H9 (cell line): Measurements from ENCODE around the gene ZC3H10. TPM values are rescaled to one million over a fixed set of nuclear protein-coding genes. Genes with fewer than 3 reads are reported as not detected.

Experiments used
- DNase-seq: peaks from one replicate; pipeline ENCODE4 v3.0.0-alpha.2; 2017
- H2AFZ ChIP-seq: one replicate; pipeline ENCODE4 v1.6.1; 2013; ENCODE audit warnings: mild to moderate bottlenecking, low read length, control low read depth, moderate library complexity
- H2AK5ac ChIP-seq: 2 replicates; pipeline ENCODE4 v1.6.1; 2013; ENCODE audit warnings: low read length, control low read depth, mixed read lengths; ENCODE audit not compliant: insufficient read length
- H2BK120ac ChIP-seq: one replicate; pipeline ENCODE4 v1.6.1; 2013; ENCODE audit warnings: low read depth, mild to moderate bottlenecking, low read length, control low read depth, inconsistent platforms; ENCODE audit not compliant: poor library complexity, severe bottlenecking
- H2BK12ac ChIP-seq: 2 replicates; pipeline ENCODE4 v1.6.1; 2013; ENCODE audit warnings: low read length, control low read depth, mixed read lengths, low read depth; ENCODE audit not compliant: insufficient read length
- H2BK15ac ChIP-seq: 2 replicates; pipeline ENCODE4 v1.6.1; 2013; ENCODE audit warnings: low read depth, low read length, control low read depth
- H2BK20ac ChIP-seq: one replicate; pipeline ENCODE4 v1.6.1; 2013; ENCODE audit warnings: low read depth, mild to moderate bottlenecking, low read length, control low read depth, inconsistent platforms; ENCODE audit not compliant: poor library complexity, severe bottlenecking
- H2BK5ac ChIP-seq: 2 replicates; pipeline ENCODE4 v1.6.1; 2013; ENCODE audit warnings: low read length, control low read depth, mixed read lengths; ENCODE audit not compliant: insufficient read length
- H3K14ac ChIP-seq: 2 replicates; pipeline ENCODE4 v1.6.1; 2013; ENCODE audit warnings: low read length, control low read depth; ENCODE audit not compliant: insufficient read depth
- H3K18ac ChIP-seq: 2 replicates; pipeline ENCODE4 v1.6.1; 2013; ENCODE audit warnings: low read depth, mild to moderate bottlenecking, mixed read lengths, low read length, control low read depth; ENCODE audit not compliant: insufficient read length
- H3K23ac ChIP-seq: 2 replicates; pipeline ENCODE4 v1.6.1; 2013; ENCODE audit warnings: low read length, control low read depth, mixed read lengths, low read depth; ENCODE audit not compliant: insufficient read length
- H3K23me2 ChIP-seq: 2 replicates; pipeline ENCODE4 v1.6.1; 2013; ENCODE audit warnings: low read depth, mild to moderate bottlenecking, mixed read lengths, low read length, control low read depth; ENCODE audit not compliant: insufficient read length, poor library complexity, severe bottlenecking
- H3K27ac ChIP-seq: 2 replicates; pipeline ENCODE4 v1.5.1; 2013; ENCODE audit warnings: low read length, control low read depth, mixed read lengths, low read depth; ENCODE audit not compliant: insufficient read length
- H3K27me3 ChIP-seq: 2 replicates; pipeline ENCODE4 v1.6.1; 2013; ENCODE audit warnings: low read length, control low read depth, inconsistent platforms; ENCODE audit not compliant: insufficient read depth
- H3K4ac ChIP-seq: 2 replicates; pipeline ENCODE4 v1.6.1; 2013; ENCODE audit warnings: low read depth, mild to moderate bottlenecking, control low read depth, inconsistent platforms, low read length, moderate library complexity
- H3K4me1 ChIP-seq: 2 replicates; pipeline ENCODE4 v1.6.1; 2013; ENCODE audit warnings: low read length, control low read depth, inconsistent platforms; ENCODE audit not compliant: insufficient read depth
- H3K4me2 ChIP-seq: 2 replicates; pipeline ENCODE4 v1.6.1; 2013; ENCODE audit warnings: low read length, control low read depth, mixed read lengths; ENCODE audit not compliant: insufficient read length, insufficient read depth
- H3K56ac ChIP-seq: 2 replicates; pipeline ENCODE4 v1.6.1; 2013; ENCODE audit warnings: low read depth, mild to moderate bottlenecking, mixed read lengths, low read length, control low read depth; ENCODE audit not compliant: insufficient read length
- H3K79me1 ChIP-seq: 2 replicates; pipeline ENCODE4 v1.6.1; 2013; ENCODE audit warnings: low read depth, mild to moderate bottlenecking, moderate library complexity, low read length, control low read depth, inconsistent platforms; ENCODE audit not compliant: insufficient read depth, poor library complexity, severe bottlenecking
- H3K79me2 ChIP-seq: 2 replicates; pipeline ENCODE4 v1.6.1; 2013; ENCODE audit warnings: low read length, control low read depth, inconsistent platforms; ENCODE audit not compliant: insufficient read depth
- H3K9ac ChIP-seq: 2 replicates; pipeline ENCODE4 v1.6.1; 2013; ENCODE audit warnings: low read length, control low read depth, mixed read lengths; ENCODE audit not compliant: insufficient read length; ENCODE audit errors: extremely low read depth
- H3K9me3 ChIP-seq: one replicate; pipeline ENCODE4 v1.6.1; 2013; ENCODE audit warnings: low read depth, low read length, inconsistent platforms; ENCODE audit not compliant: control insufficient read depth
- H3T11ph ChIP-seq: one replicate; pipeline ENCODE4 v1.6.1; 2013; ENCODE audit warnings: mild to moderate bottlenecking, low read length, control low read depth, inconsistent platforms
- H4K20me1 ChIP-seq: one replicate; pipeline ENCODE4 v1.6.1; 2013; ENCODE audit not compliant: control insufficient read depth, insufficient read length, insufficient read depth
- H4K5ac ChIP-seq: 2 replicates; pipeline ENCODE4 v1.6.1; 2013; ENCODE audit warnings: low read depth, mild to moderate bottlenecking, mixed read lengths, low read length, control low read depth; ENCODE audit not compliant: insufficient read length
- H4K8ac ChIP-seq: replicated peaks from 2 replicates; pipeline ENCODE4 v1.6.1; 2013; ENCODE audit warnings: low read length, control low read depth, mixed read lengths, low read depth; ENCODE audit not compliant: insufficient read length
- H4K91ac ChIP-seq: 2 replicates; pipeline ENCODE4 v1.6.1; 2013; ENCODE audit warnings: low read depth, mild to moderate bottlenecking, moderate library complexity, mixed read lengths, low read length, control low read depth; ENCODE audit not compliant: insufficient read length
- H3K27ac Mint-ChIP-seq, 3 experiments: 2 replicates in 2 of 3; 3 replicates in 1 of 3; pipeline ENCODE4 v1.8.0; 2020 to 2021; ENCODE audit warnings: mixed read lengths in 3 of 3, mild to moderate bottlenecking in 1 of 3, moderate library complexity in 1 of 3
- H3K27me3 Mint-ChIP-seq: 2 replicates; pipeline ENCODE4 v1.8.0; 2021; ENCODE audit warnings: low read depth, mild to moderate bottlenecking, moderate library complexity, mixed read lengths
- H3K36me3 Mint-ChIP-seq, 3 experiments: 2 replicates in 2 of 3; 3 replicates in 1 of 3; pipeline ENCODE4 v1.8.0; 2020 to 2021; ENCODE audit warnings: low read depth in 3 of 3, mixed read lengths in 3 of 3; ENCODE audit not compliant: insufficient read depth in 1 of 3
- H3K4me1 Mint-ChIP-seq, 2 experiments: 2 replicates each; pipeline ENCODE4 v1.8.0; 2020; ENCODE audit warnings: mixed read lengths in 2 of 2
- H3K4me3 Mint-ChIP-seq, 2 experiments: 2 replicates in 1 of 2; 3 replicates in 1 of 2; pipeline ENCODE4 v1.8.0; 2020 to 2021; ENCODE audit warnings: mild to moderate bottlenecking in 2 of 2, mixed read lengths in 2 of 2, moderate library complexity in 1 of 2
- H3K9me3 Mint-ChIP-seq, 2 experiments: 2 replicates in 1 of 2; 3 replicates in 1 of 2; pipeline ENCODE4 v1.8.0; 2020; ENCODE audit warnings: mild to moderate bottlenecking in 2 of 2, mixed read lengths in 2 of 2, moderate library complexity in 1 of 2
- WGBS: extraction: QIAGEN DNeasy Blood & Tissue Kit; methylation state at CpG from one replicate; pipeline ENCODE4 v1.1.7; 2013; ENCODE audit warnings: missing lambda C conversion rate, low lambda C conversion rate, mixed read lengths; ENCODE audit not compliant: insufficient read length; ENCODE audit errors: extremely low coverage; 5-methylcytosine and 5-hydroxymethylcytosine counted together
- total RNA-seq: library from RNA; stranded (reverse); gene quantifications from 2 replicates; pipeline ENCODE4 v1.2.1, GENCODE V29; 2021
- TF ChIP-seq, protein P1 (sequence below): fragments of 200-600 bp; sonication (generic); conservative IDR thresholded peaks from 3 replicates; pipeline ENCODE4 v1.8.0; 2021; ENCODE audit warnings: antibody characterized with exemption, mild to moderate bottlenecking

The ZC3H10 gene
- total RNA-seq, 1 experiment from 2014 or later: 9.4 TPM

DNA sequence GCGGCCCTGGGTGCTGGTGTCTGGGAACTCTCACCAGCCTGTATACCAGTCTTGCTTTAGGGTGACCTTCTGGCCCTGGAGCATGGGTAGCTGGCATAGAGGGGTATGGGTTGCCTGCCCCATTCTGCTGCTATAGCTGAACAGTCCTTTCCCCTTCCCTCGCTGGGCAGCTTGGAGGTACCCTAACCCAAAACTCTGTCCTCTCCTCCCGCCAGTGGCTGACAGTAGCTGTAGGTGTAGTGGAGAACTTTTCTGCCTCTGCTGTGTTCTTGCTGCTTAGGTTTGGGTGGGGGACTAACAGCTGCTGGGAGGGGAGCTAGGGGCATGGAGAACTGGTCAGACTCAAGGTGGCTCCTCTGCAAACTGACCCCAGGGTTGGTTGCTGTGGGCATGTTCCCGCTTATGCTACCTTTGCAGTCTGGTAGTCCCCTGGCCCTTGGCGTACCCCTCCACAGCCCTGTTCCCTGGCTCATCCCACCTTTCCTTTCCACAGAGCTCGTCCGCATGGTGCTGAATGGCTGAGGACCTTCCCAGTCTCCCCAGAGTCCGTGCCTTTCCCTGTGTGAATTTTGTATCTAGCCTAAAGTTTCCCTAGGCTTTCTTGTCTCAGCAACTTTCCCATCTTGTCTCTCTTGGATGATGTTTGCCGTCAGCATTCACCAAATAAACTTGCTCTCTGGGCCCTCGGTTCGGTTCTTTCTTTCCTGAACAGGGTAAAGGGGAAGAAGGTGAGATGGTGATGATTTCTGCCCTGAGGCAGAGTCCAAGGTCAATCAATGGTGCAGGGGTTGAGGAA lies 43.0 kb downstream of the ZC3H10 start:
- no peaks in the 10 kb centered on the region for H3K9me3 ChIP-seq
- no peak overlapping the region for H3K18ac ChIP-seq
- peak overlapping the region; percentile 80 for H3K4me2 ChIP-seq
- no peak overlapping the region for H3T11ph ChIP-seq
- H3K79me2 ChIP-seq: peaks cover 3% of the 10 kb centered on the region; the same call in 1 of the 2 replicates
- H3K4me1 ChIP-seq: peaks cover 5% of the 10 kb centered on the region; the same call in 1 of the 2 replicates
- no peak overlapping the region for H3K14ac ChIP-seq
- H2BK120ac ChIP-seq: no peak overlapping the region
- Mint-ChIP-seq H3K9me3 (peaks cover 0 to 4% of the 10 kb centered on the region in 2 experiments; a peak in 3 of 5 replicates), H3K4me1 (peaks cover 46 to 60% of the 10 kb centered on the region in 2 experiments), H3K36me3 (peaks cover 61 to 82% (median 71%) of the 10 kb centered on the region in 3 experiments), H3K4me3 (peak overlapping the region; percentile 93 to 96), H3K27me3 (peaks cover 11% of the 10 kb centered on the region), H3K27ac (peak overlapping the region; percentile 21 to 97 (median 96); a peak in 6 of 7 replicates)
- H4K5ac ChIP-seq: no peak overlapping the region
- H3K4ac ChIP-seq: no peak overlapping the region
- H4K8ac ChIP-seq: no peak overlapping the region
- no peak overlapping the region for H2BK20ac ChIP-seq
- WGBS: no CpG with 5 or more reads among the region's 11 CpGs
- TF ChIP-seq, protein P1, sequence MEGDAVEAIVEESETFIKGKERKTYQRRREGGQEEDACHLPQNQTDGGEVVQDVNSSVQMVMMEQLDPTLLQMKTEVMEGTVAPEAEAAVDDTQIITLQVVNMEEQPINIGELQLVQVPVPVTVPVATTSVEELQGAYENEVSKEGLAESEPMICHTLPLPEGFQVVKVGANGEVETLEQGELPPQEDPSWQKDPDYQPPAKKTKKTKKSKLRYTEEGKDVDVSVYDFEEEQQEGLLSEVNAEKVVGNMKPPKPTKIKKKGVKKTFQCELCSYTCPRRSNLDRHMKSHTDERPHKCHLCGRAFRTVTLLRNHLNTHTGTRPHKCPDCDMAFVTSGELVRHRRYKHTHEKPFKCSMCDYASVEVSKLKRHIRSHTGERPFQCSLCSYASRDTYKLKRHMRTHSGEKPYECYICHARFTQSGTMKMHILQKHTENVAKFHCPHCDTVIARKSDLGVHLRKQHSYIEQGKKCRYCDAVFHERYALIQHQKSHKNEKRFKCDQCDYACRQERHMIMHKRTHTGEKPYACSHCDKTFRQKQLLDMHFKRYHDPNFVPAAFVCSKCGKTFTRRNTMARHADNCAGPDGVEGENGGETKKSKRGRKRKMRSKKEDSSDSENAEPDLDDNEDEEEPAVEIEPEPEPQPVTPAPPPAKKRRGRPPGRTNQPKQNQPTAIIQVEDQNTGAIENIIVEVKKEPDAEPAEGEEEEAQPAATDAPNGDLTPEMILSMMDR: no peak
- H3K56ac ChIP-seq: no peak overlapping the region
- no peak overlapping the region for H2AFZ ChIP-seq
- H3K79me1 ChIP-seq: peaks cover 2% of the 10 kb centered on the region
- no peak overlapping the region for H3K27ac ChIP-seq
- H2BK12ac ChIP-seq: no peak overlapping the region
- no peak overlapping the region for H3K9ac ChIP-seq
- no peak overlapping the region for H3K23ac ChIP-seq
- no peak overlapping the region for H4K91ac ChIP-seq
- H2BK5ac ChIP-seq: no peak overlapping the region
- H2BK15ac ChIP-seq: no peak overlapping the region
- H3K27me3 ChIP-seq: no peaks in the 10 kb centered on the region
- no peak overlapping the region for H2AK5ac ChIP-seq
- peaks cover 15% of the 10 kb centered on the region for H3K23me2 ChIP-seq
- H4K20me1 ChIP-seq: no peaks in the 10 kb centered on the region
- no peak for DNase-seq
